ENCODE results near the gene UBE3C.
"Not testable (repeated sequence)": the region's sequence is repeated elsewhere in the genome, so short reads cannot be mapped to it uniquely, and the experiment has no call there.

Gene UBE3C

GRCh38 chr7:157130849-157131248 is 7.9 kb upstream of the UBE3C start:
- not testable (repeated sequence) for DNase-seq

- no peak for DNase-seq
These were observed 5.9 kb upstream of the UBE3C start for GRCh38 chr7:157132796-157133195.

GRCh38 chr7:157133304-157133703 is 5.4 kb upstream of the UBE3C start:
- no peak for DNase-seq

GRCh38 chr7:157136372-157136771 is 2.4 kb upstream of the UBE3C start:
- DNase-seq, result peak; percentile 89

- no peak for DNase-seq
These were observed 664 bp upstream of the UBE3C start for GRCh38 chr7:157138101-157138423.

GRCh38 chr7:157139111-157139809 is 534 bp downstream of the UBE3C start:
- peak; percentile 68 for DNase-seq

- no peak for DNase-seq
These were observed 1.2 kb downstream of the UBE3C start for GRCh38 chr7:157139810-157140510.

- no peak for DNase-seq
These were observed 1.8 kb downstream of the UBE3C start for GRCh38 chr7:157140511-157140905.

GRCh38 chr7:157141525-157142060 is 2.9 kb downstream of the UBE3C start:
- no peak for DNase-seq

- no peak for DNase-seq
These were observed 5.1 kb downstream of the UBE3C start for GRCh38 chr7:157143788-157144187.

- no peak for DNase-seq
These were observed 10.6 kb downstream of the UBE3C start for GRCh38 chr7:157149317-157149716.

GRCh38 chr7:157150882-157151281 is 12.2 kb downstream of the UBE3C start:
- peak; percentile 18 for DNase-seq

- DNase-seq, result no peak
These were observed 13.1 kb downstream of the UBE3C start for GRCh38 chr7:157151626-157152339.

GRCh38 chr7:157152391-157152937 is 13.7 kb downstream of the UBE3C start:
- no peak for DNase-seq

GRCh38 chr7:157153260-157153659 is 14.5 kb downstream of the UBE3C start:
- DNase-seq, result no peak

GRCh38 chr7:157155959-157156358 is 17.2 kb downstream of the UBE3C start:
- DNase-seq, result no peak

- DNase-seq, result no peak
These were observed 19.7 kb downstream of the UBE3C start for GRCh38 chr7:157158400-157158799.

GRCh38 chr7:157159537-157159936 is 20.8 kb downstream of the UBE3C start:
- not testable (repeated sequence) for DNase-seq

- DNase-seq, result no peak
These were observed 21.7 kb downstream of the UBE3C start for GRCh38 chr7:157160433-157160832.

GRCh38 chr7:157165987-157166386 is 27.3 kb downstream of the UBE3C start:
- DNase-seq, result no peak

GRCh38 chr7:157168571-157168970 is 29.8 kb downstream of the UBE3C start:
- no peak for DNase-seq

- DNase-seq, result no peak
These were observed 38.0 kb downstream of the UBE3C start for GRCh38 chr7:157176771-157177170.

GRCh38 chr7:157177333-157177982 is 38.7 kb downstream of the UBE3C start:
- no peak for DNase-seq

All from fibroblast of skin of back (primary cell).